ENCODE data around the gene PNPLA7. TPM values are rescaled to one million over a fixed set of nuclear protein-coding genes. Genes with fewer than 3 reads are reported as not detected.

PNPLA7 gene
- total RNA-seq, 4 donors from 2014 or later = 4.5 to 10.5 (median 9.4) TPM

GRCh38 chr9:137482094-137482781, 68.0 kb downstream of the PNPLA7 start:
- peak; percentile 54 to 55 for DNase-seq
- H3K4me3 ChIP-seq = no peak overlapping the region
- intact Hi-C loops (cut with DNase I; ENCODE audit: low total_unique reads) = no loop called here
- TF ChIP-seq POLR2A (IDR thresholded peaks at IDR 0.05) = no peak
- TF ChIP-seq, protein P1, sequence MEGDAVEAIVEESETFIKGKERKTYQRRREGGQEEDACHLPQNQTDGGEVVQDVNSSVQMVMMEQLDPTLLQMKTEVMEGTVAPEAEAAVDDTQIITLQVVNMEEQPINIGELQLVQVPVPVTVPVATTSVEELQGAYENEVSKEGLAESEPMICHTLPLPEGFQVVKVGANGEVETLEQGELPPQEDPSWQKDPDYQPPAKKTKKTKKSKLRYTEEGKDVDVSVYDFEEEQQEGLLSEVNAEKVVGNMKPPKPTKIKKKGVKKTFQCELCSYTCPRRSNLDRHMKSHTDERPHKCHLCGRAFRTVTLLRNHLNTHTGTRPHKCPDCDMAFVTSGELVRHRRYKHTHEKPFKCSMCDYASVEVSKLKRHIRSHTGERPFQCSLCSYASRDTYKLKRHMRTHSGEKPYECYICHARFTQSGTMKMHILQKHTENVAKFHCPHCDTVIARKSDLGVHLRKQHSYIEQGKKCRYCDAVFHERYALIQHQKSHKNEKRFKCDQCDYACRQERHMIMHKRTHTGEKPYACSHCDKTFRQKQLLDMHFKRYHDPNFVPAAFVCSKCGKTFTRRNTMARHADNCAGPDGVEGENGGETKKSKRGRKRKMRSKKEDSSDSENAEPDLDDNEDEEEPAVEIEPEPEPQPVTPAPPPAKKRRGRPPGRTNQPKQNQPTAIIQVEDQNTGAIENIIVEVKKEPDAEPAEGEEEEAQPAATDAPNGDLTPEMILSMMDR (IDR thresholded peaks at IDR 0.05 in 4 of 5, conservative IDR thresholded peaks at IDR 0.05 in 1 of 5) = no peak
- peak; percentile 70 to 82 for ATAC-seq
- peaks cover 0 to 3% of the 10 kb centered on the region in 2 donors for H3K4me1 ChIP-seq
- H3K9me3 ChIP-seq = no peaks in the 10 kb centered on the region
- in situ Hi-C loops (cut with MboI; ENCODE audit: low sequenced_read_pairs in 4 of 4) = no loop called here
- H3K36me3 ChIP-seq = peaks cover 0 to 18% of the 10 kb centered on the region in 2 donors
- no peaks in the 10 kb centered on the region for H3K27me3 ChIP-seq
- H3K27ac ChIP-seq = peak overlapping the region; percentile 3 to 63 (median 49)

GRCh38 chr9:137480686-137481683, 69.2 kb downstream of the PNPLA7 start:
- Histone ChIP-seq H3K36me3 (peaks cover 0 to 24% of the 10 kb centered on the region in 2 donors), H3K9me3 (peaks cover 0 to 1% (median under 1%) of the 10 kb centered on the region in 3 donors), H3K4me3 (no peak overlapping the region), H3K27me3 (no peaks in the 10 kb centered on the region), H3K4me1 (peaks cover 0 to 3% of the 10 kb centered on the region in 2 donors), H3K27ac (peak overlapping the region in 1 of 4 donors; percentile 49)
- in situ Hi-C loops (cut with MboI; ENCODE audit: low sequenced_read_pairs in 4 of 4) = no loop called here
- DNase-seq (no peak), ATAC-seq (no peak)
- no peak for TF ChIP-seq POLR2A (IDR thresholded peaks at IDR 0.05)
- TF ChIP-seq, protein P1 (IDR thresholded peaks at IDR 0.05 in 4 of 5, conservative IDR thresholded peaks at IDR 0.05 in 1 of 5) = no peak
- intact Hi-C loops (cut with DNase I; ENCODE audit: low total_unique reads) = no loop called here

DNA sequence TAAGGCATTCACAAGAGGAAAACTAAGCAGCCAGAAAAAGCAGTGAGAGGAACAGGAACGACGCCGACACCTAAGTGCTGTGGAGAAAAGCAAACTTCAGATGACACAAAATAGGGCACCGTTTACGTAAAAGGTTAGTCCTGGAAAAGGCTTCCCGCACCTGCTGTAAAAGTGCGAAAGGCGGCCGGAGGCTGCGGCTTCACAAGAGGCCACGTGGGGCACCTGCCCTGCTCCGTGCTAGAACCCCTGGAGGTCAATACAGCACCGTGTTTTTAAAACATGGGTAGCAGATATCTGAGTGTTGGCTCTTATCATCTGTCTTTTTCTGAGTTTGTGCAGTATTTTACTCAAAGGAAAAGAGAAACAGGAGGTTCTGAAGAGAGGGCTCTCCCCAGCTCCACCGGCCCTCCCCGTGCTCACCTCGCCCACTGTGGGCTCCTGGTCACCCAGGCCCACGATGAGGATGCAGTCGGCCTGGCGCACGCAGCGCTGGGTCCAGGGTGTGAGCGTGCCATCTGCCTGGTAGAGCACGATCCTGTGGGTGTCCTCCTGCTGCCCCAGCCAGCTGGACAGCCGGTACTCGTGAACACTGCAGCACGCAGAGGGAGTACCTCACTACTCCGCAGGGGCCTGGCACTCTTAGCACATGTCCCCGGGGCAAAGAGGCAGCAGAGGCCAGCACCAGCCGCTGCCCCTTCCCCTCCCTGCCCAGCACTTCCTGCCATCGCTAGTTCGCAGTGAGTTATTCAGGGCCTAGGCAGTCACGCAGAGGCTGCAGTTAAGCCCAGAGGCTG, 70.1 kb downstream of the PNPLA7 start:
- Histone ChIP-seq H3K36me3 (peaks cover 0 to 33% of the 10 kb centered on the region in 2 donors), H3K4me1 (peaks cover 0 to 3% of the 10 kb centered on the region in 2 donors), H3K4me3 (no peak overlapping the region), H3K9me3 (peaks cover 0 to 9% (median 5%) of the 10 kb centered on the region in 3 donors), H3K27ac (no peak overlapping the region), H3K27me3 (no peaks in the 10 kb centered on the region)
- no peak for TF ChIP-seq POLR2A (IDR thresholded peaks at IDR 0.05)
- TF ChIP-seq, protein P1 (IDR thresholded peaks at IDR 0.05 in 4 of 5, conservative IDR thresholded peaks at IDR 0.05 in 1 of 5) = no peak
- ATAC-seq = no peak
- DNase-seq = no peak
- intact Hi-C loops (cut with DNase I; ENCODE audit: low total_unique reads) (no loop called here), in situ Hi-C loops (cut with MboI; ENCODE audit: low sequenced_read_pairs in 4 of 4) (no loop called here)

Data from gastrocnemius medialis (tissue), 4 donors.